ENCODE results near the gene ARHGEF3.
"Not testable (repeated sequence)": the region's sequence is repeated elsewhere in the genome, so short reads cannot be mapped to it uniquely, and the experiment has no call there.

Gene ARHGEF3

DNA sequence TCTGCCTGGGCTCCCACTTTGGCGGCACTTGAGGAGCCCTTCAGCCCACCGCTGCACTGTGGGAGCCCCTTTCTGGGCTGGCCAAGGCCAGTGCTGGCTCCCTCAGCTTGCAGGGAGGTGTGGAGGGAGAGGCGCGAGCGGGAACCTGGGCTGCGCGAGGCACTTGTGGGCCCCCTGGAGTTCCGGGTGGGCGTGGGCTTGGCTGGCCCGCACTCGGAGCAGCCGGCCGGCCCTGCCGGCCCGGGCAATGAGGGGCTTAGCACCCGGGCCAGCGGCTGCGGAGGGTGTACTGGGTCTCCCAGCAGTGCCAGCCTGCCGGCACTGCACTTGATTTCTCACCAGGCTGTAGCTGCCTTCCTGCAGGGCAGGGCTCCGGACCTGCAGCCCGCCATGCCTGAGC is 82.9 kb downstream of the ARHGEF3 start:
- not testable (repeated sequence) for DNase-seq

DNA sequence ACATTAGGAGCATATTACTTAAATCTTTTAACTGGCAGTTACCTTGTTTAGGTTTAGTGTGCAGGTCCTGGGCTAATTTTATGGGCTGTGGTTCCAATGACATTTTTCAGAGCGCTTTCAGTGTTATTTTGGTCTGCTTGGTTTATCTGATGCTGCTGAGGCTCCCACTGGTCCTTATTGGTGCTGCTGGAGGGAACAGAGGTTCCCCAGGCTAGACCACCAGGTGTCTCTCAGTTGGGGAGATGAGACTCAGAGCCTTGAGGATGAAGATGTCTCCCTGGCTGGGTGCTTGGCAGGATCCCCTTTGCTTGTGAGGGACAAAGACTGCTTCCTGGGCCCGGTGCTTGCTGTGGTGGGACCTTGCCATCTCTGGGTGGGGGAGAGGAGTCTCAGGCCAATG is 90.4 kb downstream of the ARHGEF3 start:
- DNase-seq, result no peak

DNA sequence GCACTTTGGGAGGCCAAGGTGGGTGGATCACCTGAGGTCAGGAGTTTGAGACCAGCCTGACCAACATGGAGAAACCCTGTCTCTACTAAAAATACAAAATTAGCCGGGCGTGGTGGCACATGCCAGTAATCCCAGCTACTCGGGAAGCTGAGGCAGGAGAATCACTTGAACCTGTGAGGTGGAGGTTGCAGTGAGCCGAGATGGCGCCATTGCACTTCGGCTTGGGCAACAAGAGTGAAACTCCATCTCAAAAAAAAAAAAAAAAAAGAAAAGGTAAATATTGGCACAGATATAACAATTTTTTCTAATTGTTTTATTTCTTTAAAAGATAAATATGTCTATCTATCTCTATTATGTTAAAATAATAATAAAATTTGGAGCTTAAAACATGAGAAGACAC is 94.3 kb downstream of the ARHGEF3 start:
- DNase-seq, result not testable (repeated sequence)

DNA sequence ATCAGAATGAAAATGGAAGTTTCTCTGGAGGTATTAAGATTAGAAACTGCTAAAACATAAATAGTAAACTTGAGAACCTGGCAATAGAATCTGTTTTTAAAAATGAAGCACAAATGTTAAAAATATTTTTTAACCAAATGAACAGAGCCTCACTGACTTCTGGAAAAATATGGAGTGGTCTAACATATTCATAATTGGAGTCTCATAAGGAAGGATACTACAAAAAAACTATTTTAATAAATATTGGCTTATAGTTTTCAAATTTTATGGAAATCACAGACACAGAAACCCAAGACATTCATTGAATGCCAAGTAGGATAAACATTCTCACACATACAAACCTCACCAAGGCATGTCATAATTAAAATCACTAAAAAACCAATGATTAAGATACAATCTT is 95.1 kb downstream of the ARHGEF3 start:
- no peak for DNase-seq

DNA sequence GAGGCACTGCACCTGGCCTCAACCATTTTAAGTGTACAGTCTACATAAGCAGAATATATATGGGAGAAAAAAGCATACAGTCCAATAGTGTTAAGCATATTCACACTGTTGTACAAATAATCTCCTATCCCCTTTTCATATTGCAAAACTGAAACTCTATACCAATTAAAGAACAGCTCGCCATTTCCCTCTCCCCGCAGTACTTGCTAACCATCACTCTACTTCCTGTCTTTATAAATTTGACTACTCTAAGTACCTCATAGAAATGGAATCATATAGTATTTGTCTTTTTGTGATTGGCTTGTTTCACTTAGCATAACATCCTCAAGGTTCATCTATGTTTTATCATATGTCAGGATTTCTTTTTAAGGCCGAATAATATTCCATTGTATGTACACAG is 97.0 kb downstream of the ARHGEF3 start:
- no peak for DNase-seq

DNA sequence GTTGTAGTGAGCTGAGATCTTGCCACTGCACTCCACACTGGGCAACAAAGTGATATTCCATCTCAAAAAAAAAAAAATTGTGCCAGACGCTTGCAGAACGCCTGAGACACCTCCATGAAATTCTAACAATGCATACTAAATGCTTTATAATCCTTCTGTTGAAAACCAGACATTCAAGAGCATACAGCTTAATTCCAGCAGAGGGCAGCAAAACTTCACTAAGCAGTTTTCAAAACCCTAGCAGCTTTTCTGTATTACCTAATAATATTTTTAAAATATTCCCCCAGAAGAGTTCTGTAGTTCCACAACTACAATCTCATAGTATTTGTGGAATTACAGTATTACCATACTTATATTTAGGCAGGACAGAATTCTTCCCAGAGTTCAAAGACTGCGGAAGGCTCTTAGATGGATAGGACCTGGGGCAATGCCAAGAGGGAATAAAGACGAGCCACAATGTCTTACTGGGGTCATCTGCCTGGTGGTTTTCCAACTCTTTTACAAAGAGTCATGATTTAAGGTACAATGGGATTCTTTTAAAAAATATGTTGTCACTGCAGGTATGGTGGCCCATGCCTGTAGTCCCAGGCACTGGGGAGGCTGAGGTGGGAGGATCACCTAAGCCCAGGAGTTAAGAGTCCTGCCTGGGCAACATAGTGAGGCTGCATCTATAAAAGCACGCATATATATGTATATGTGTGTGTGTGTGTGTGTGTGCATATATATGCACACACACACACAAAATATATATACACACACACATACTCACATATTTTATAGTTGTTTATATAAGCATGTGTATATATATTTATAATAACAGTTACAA is 99.0 kb downstream of the ARHGEF3 start:
- DNase-seq, result peak; percentile 84

DNA sequence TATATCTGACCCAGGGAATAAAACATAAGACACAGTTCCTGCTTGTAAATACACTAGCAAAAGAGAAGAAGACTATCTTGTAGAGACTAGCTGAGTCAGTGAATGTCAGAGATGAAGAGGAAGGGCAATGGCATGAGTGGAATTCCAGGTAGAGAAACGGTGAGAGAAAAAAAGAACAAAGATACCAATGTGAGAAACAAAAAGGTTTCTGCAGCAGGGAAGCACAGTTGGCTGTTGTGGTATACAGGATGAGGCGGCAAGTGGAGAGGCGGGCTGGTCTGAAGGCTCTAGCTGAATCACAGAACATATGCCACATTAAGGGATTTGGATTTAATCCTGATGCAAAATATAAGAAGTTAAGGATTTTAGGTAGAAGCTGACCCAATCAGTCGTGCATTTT is 101.6 kb downstream of the ARHGEF3 start:
- DNase-seq, result no peak

DNA sequence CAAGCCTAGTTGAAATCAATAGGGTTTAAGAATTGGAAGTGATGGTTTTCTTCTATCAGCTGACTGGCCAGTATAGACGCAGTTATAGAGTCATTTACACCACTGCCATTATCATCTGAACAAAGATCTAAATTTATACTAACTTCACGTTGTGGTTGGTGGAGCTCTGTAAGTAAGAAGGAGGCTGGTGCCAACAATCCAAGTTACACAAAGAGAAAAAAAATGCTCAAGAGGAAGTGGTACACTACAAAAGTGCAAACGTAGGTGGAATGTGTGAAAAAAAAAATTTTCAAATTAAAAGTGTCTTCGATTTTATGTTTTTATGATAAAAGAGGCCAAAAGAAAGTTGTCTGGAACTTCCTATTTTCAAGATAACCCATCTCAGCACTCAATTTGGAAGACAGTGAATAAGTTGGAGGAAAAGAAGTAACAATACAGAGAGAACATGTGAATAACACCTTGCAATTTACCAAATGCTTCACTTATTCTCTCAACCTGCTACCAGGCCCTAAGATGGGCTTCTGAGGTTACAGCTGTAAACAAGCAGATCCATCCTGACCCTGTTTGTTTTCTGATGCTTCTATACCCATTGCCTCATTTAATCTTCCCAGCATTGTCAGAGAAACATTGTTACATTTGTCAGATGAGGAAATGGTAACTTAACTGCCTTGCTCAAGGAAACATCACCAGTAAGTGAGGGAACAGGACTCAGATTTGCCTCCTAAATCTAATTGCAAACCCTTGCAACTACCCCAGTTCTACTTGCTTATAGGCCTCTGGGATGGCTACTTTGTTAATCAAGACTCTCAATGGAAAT is 106.7 kb downstream of the ARHGEF3 start:
- no peak for DNase-seq

DNA sequence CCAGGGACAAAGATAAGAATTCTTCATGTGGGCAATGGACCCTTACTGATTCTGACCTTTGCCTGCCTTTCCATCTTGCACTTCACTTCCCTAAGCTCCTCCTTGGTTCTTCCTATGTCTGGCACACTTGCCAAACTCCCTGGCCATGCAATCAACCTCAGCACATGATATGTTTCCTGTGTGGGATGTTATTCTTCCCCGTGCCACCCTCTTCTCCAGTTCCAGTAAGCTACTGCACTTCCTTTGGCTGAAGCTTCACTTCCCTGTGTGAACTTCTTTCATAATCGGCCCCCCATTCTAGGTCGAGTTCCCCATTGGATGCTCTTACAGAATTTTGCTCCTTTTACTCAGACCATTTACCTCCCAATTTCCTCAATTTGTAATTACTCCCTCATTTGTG is 108.0 kb downstream of the ARHGEF3 start:
- no peak for DNase-seq

DNA sequence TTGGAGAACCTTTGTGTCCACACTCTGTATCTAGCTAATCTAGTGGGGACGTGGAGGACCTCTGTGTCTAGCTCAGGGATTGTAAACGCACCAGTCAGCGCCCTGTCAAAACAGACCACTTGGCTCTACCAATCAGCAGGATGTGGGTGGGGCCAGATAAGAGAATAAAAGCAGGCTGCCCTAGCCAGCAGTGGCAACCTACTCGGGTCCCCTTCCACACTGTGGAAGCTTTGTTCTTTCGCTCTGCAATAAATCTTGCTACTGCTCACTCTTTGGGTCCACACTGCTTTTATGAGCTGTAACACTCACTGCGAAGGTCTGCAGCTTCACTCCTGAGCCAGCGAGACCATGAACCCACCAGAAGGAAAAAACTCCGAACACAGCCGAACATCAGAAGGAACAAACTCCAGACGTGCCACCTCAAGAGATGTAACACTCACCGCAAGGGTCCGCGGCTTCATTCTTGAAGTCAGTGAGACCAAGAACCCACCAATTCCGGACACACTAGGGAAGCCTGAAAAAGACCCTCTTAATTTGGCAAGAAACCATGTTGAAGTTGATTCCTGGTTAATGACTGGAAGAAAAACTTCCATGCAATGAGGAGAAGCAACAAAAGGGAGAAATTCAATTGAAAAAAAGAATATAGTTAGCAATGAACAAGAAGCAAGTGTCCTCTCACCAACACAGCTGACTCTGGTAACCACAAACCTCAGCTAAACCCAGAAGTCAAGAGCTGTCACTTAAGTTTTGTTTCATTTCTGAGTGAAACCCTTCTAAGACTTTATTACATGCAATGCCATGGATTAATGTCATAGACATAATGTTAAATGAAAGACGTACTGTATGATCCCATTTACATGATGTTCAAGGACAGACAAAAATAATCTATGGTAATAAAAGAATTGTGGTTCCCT is 109.0 kb downstream of the ARHGEF3 start:
- not testable (repeated sequence) for DNase-seq

DNA sequence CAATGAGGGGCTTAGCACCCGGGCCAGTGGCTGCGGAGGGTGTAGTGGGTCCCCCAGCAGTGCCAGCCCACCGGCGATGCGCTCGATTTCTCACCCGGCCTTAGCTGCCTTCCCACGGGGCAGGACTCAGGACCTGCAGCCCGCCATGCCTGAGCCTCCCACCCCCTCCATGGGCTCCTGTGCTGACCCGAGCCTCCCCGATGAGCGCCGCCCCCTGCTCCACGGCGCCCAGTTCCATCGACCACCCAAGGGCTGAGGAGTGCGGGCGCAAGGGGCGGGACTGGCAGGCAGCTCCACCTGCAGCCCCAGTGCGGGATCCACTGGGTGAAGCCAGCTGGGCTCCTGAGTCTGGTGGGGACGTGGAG is 109.8 kb downstream of the ARHGEF3 start:
- DNase-seq, result not testable (repeated sequence)

DNA sequence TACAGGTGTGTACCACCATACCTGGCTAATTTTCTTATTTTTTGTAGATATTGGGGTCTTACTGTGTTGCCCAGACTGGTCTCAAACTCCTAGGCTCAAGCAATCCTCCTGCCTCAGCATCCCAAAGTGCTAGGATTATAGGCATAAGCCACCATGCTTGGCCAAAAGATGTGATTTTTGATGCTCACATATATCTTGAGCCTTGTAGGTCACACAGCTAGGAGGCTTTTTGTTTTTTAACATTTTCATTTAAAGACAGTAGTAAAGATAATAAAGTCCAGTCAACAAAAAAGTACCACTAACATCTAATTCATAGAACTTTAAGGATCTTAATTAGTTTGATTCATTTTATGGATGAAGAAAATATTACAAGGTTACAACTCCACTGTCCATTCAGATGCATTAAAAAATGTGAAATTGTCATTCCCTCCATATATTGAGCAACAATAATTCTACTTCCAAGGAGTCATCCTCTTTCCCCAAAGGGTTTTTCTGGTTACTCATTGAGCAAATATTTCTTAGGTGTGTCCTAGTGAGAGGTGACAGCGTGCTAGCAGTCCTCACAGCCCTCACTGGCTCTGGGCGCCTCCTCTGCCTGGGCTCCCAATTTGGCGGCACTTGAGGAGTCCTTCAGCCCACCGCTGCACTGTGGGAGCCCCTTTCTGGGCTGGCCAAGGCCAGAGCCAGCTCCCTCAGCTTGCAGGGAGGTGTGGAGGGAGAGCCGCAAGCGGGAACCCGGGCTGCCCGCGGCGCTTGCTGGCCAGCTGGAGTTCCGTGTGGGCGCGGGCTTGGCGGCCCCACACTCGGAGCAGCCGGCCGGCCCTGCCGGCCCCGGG is 110.4 kb downstream of the ARHGEF3 start:
- no peak for DNase-seq

DNA sequence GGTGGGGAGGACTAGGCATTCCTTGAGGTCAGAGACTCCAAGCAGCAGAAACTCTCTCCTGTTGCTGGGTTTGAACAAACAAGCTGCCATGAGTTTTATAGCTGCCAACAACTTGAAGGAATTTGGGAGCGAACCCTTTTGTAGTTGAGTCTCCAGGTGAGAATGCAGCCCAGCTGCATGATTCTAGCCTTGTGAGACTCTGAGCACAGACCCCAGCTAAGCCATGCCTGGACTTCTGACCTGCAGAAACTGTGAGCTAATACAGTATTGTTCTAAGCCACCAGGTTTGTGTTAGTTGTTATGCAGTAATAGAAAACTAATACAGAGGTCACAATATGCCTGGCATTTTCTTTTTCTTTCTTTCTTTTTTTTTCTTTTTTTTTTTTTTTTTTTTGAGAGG is 112.4 kb downstream of the ARHGEF3 start:
- DNase-seq, result no peak

DNA sequence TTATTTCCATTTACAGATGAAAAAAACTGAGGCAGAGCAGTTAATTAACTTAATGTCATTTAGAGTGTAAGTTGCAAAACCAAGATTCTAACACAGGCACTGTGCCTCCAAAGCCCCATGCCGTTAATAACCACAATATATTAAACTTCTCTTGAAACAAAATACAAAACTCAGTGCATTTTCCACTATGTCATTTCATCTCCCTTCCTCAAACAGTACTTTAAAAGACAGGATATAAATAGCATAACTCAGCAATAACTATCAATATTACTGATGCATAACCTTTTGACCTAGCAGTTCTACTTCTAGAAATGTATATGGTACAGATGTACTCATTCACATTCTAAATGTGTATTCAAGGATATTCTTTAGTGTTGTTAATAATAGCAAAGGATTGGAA is 113.6 kb downstream of the ARHGEF3 start:
- no peak for DNase-seq

DNA sequence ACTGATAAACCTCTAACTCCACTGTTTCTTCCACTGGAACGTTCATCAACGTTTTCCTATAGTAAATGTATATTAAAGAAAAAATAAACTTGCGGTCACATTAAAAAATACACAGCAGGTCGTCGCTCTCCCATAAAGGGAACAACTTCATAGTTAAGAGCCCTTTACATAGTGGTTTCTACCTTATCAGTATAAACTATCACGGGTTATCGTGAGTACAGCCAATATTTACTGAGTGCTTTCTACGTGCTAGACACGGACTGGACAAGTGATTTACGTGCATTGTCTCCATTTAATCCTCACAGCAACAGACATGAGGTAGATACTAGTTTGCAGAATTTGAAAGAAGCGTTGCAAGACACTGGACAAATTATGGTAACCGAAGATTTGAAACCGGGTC is 117.7 kb downstream of the ARHGEF3 start:
- no peak for DNase-seq

DNA sequence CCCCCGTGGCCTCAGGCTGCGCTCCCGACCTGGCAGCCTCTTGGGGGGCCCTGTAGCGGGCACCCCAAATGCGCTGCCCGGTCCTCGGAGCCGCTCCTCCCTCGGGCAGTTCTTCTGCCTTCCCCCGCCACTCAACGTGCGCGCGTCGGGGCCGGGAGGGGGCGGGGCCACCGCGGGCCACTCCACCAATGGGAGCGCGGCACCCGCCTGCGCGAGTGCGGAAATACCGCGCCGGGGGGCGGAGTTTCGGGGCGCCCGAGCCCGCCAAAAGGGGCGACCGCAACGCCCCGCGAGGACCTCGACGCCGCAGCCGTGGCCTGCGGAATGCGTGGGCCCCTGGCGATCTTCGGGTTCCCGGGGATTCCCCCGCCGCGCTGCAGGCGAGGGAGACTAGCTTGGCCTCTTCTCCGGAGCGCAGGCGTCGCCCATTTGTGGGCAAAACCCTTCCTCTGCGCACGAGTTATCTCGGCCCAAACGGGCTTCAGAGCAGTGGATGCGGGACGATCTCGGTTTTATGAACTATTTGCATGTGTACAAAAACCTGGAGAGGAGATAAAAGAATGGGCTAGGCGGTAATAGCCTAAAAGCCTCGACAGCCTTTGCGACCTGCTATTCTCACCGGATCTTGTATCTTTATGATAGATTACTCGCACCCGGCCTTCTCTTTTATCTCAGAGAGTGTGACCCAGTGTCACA is 118.5 kb downstream of the ARHGEF3 start, which contains the start of gene TASOR:
Gene TASOR, minus strand, starts transcription at position 144 of the 696 bp plus-strand sequence. CDS start 259 bp downstream, outside the sequence.
- DNase-seq, result peak; percentile 86

DNA sequence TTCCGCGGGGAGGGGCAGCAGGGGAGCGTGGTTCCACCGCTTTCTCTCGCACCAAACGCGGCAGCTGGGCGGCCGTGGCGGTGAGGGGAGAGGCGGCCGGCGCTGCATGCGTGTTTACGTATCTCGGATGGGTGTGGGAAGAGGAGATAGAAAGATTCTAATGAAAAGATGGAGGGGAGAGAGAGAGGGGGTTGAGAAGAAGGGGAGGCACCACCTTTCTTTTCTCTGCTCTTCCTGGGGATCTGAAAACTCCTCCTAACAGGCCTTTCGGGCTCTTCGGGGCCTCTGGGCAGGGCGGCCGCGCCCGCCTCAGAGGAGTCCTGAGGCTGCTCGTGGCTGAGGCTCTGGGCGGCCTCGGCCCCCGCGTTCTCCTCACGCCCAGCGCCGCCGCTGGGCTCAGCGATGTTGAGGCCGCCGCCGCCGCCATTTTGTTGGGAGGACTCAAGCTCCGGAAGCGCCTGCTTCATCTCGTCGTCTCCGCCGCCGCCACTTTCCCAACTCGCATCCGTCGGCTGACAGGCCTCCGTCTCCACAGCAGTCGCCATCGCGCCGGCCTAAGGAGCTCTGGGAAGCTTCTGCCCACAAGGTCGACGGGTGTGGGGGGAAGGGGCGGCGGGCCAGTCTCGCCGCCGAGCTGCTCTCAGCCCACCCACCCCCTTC is 119.2 kb downstream of the ARHGEF3 start:
- DNase-seq, result peak; percentile 55

DNA sequence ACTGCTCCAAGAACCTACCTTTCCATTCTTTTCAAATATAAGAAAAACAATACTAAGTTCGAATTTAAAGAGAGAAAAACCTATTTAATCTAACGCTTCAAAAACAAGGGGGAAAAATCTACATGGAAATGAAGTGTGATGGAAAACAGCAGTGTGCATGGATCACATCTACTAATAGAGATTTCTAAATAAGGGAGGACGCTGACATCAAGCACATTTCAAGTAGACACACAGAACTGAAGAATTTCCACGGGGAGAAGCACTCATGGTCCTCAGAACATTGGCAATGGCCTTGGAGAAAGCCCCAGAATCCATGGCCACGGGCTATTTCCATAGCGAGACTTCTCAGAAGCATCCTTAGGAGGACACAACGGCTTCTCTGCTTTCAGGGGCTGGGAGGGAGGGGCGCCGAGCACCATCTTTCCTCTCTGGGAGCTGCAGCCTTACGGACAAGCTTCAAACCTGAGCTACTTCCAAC is 119.7 kb downstream of the ARHGEF3 start:
- DNase-seq, result no peak

DNA sequence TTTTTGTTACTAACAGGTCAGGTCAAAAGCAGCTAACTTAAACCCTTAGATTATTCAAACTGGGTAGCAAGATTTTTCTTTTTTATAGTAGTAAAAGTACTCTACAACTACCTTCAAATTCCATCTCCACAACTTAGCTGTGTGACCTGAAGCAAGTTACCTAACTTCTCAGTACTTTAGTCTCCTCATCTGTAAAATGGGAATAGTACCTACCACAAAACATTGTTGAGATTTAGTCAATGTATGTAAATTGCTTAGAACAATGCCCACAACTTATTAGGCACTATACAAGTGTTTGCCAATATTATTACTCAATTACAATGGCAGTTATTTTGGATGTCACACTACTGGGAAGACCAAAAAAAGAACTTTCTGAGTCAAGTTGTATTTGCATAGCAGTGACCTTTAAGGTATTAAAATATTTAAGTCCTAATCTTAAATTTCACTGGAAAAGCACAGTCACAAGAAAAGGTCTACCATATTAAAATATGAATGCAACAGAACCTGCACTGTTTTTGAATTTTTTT is 121.6 kb downstream of the ARHGEF3 start:
- DNase-seq, result no peak

Measured in midbrain (tissue), 1 donor.